ENCODE data around the gene GMDS.
"Not testable (repeated sequence)": the region's sequence is repeated elsewhere in the genome, so short reads cannot be mapped to it uniquely, and the experiment has no call there.

Gene GMDS

DNA sequence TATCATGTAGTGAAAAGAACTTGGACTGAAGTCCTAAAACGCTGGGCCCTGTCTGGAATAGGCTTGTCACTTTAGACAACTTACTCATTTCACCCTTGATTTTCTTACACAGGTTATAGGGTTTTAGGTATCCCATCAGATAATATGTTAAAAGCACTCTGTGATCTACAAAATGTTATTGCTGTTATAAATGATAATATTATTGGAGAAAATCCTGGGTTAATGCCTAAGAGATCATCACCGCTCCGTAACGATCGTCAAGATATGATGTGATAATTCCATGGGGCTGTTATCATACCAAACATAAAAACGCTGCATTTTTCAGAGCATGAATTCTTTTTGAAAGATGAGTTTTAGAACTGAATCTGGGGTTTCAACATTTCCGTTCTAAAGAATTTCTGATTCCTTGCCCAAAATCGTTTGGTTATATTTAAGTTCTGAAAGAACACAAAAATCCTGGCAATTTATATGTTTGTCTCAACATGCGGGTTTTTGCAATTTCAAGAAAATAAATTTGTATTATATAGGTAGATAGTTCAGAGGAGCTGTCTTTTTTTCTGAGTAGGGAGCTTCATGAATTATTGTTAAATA, 480.9 kb downstream of the GMDS start:
- no peaks in the 10 kb centered on the region for H3K9me3 ChIP-seq (ENCODE audit: insufficient read depth, low read depth, low read length)
- H3K4me1 ChIP-seq (ENCODE audit: insufficient read depth, low read length) = no peaks in the 10 kb centered on the region
- no peak overlapping the region for H3K27ac ChIP-seq (ENCODE audit: low read length)
- H3K9ac ChIP-seq (ENCODE audit: low read depth, low read length) = no peak overlapping the region
- H3K36me3 ChIP-seq (ENCODE audit: insufficient read depth, low read depth, low read length) = no peaks in the 10 kb centered on the region
- no peak overlapping the region for H3K4me3 ChIP-seq (ENCODE audit: low read length)
- H3K27me3 ChIP-seq (ENCODE audit: insufficient read depth, low read length) = no peaks in the 10 kb centered on the region

- Histone ChIP-seq H3K4me1 (ENCODE audit: insufficient read depth, low read length) (no peaks in the 10 kb centered on the region), H3K36me3 (ENCODE audit: insufficient read depth, low read depth, low read length) (no peaks in the 10 kb centered on the region), H3K4me3 (ENCODE audit: low read length) (no peak overlapping the region), H3K27ac (ENCODE audit: low read length) (no peak overlapping the region), H3K9ac (ENCODE audit: low read depth, low read length) (no peak overlapping the region), H3K27me3 (ENCODE audit: insufficient read depth, low read length) (no peaks in the 10 kb centered on the region), H3K9me3 (ENCODE audit: insufficient read depth, low read depth, low read length) (no peaks in the 10 kb centered on the region)
Measured at GRCh38 chr6:1763404-1763803, 482.0 kb downstream of the GMDS start.

GRCh38 chr6:1762203-1762602, 483.2 kb downstream of the GMDS start:
- Histone ChIP-seq H3K4me3 (ENCODE audit: low read length) (no peak overlapping the region), H3K27ac (ENCODE audit: low read length) (no peak overlapping the region), H3K27me3 (ENCODE audit: insufficient read depth, low read length) (no peaks in the 10 kb centered on the region), H3K9me3 (ENCODE audit: insufficient read depth, low read depth, low read length) (no peaks in the 10 kb centered on the region), H3K36me3 (ENCODE audit: insufficient read depth, low read depth, low read length) (no peaks in the 10 kb centered on the region), H3K4me1 (ENCODE audit: insufficient read depth, low read length) (no peaks in the 10 kb centered on the region), H3K9ac (ENCODE audit: low read depth, low read length) (no peak overlapping the region)

DNA sequence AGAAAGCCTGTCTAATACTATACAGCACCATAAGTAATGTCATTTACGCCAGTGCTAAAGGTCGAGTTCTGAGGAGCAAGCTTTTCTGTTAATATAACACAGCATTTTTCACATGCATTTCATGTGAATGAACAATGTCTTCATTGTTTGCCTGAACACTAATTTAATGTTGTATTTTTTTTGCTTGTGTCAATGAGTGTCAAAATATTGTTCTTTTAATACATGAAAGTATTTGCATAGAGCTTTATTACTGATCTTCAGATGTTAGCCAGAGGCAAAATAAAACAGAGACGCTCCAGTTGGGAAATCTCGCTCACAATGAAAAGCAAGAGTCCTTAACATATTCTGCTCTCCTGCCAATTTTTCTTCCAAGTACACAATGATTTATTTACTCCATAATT, 483.9 kb downstream of the GMDS start:
- no peak overlapping the region for H3K4me3 ChIP-seq (ENCODE audit: low read length)
- H3K9me3 ChIP-seq (ENCODE audit: insufficient read depth, low read depth, low read length) = no peaks in the 10 kb centered on the region
- H3K27me3 ChIP-seq (ENCODE audit: insufficient read depth, low read length) = no peaks in the 10 kb centered on the region
- no peaks in the 10 kb centered on the region for H3K36me3 ChIP-seq (ENCODE audit: insufficient read depth, low read depth, low read length)
- no peak overlapping the region for H3K27ac ChIP-seq (ENCODE audit: low read length)
- no peaks in the 10 kb centered on the region for H3K4me1 ChIP-seq (ENCODE audit: insufficient read depth, low read length)
- no peak overlapping the region for H3K9ac ChIP-seq (ENCODE audit: low read depth, low read length)

DNA sequence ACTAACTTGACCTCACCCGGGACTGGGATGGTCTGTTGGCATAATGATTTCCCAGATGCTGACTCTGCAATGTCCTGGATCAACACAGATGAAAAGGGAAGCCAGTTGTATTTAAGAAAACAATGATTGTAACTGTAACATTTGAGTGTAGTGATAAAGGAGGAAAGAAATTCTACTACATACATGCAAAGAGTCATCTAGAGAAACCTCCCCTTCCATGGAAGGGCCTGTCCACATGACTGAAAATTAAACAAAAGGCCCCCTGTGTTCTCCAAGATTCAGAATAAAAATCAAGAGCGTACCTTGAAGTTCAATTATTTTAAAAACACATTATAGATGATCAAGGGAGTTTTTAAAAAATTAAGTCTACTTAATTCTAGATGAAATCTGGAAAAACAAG, 484.5 kb downstream of the GMDS start:
- H3K9me3 ChIP-seq (ENCODE audit: insufficient read depth, low read depth, low read length) = no peaks in the 10 kb centered on the region
- H3K4me3 ChIP-seq (ENCODE audit: low read length) = no peak overlapping the region
- no peak overlapping the region for H3K27ac ChIP-seq (ENCODE audit: low read length)
- H3K4me1 ChIP-seq (ENCODE audit: insufficient read depth, low read length) = no peaks in the 10 kb centered on the region
- H3K36me3 ChIP-seq (ENCODE audit: insufficient read depth, low read depth, low read length) = no peaks in the 10 kb centered on the region
- no peaks in the 10 kb centered on the region for H3K27me3 ChIP-seq (ENCODE audit: insufficient read depth, low read length)
- H3K9ac ChIP-seq (ENCODE audit: low read depth, low read length) = no peak overlapping the region

- Histone ChIP-seq H3K9me3 (ENCODE audit: insufficient read depth, low read depth, low read length) (no peaks in the 10 kb centered on the region), H3K4me3 (ENCODE audit: low read length) (no peak overlapping the region), H3K9ac (ENCODE audit: low read depth, low read length) (no peak overlapping the region), H3K36me3 (ENCODE audit: insufficient read depth, low read depth, low read length) (no peaks in the 10 kb centered on the region), H3K4me1 (ENCODE audit: insufficient read depth, low read length) (no peaks in the 10 kb centered on the region), H3K27ac (ENCODE audit: low read length) (no peak overlapping the region), H3K27me3 (ENCODE audit: insufficient read depth, low read length) (no peaks in the 10 kb centered on the region)
Measured at GRCh38 chr6:1759870-1760269, 485.5 kb downstream of the GMDS start.

GRCh38 chr6:1758076-1758679, 487.2 kb downstream of the GMDS start:
- Histone ChIP-seq H3K9ac (ENCODE audit: low read depth, low read length) (no peak overlapping the region), H3K4me3 (ENCODE audit: low read length) (no peak overlapping the region)

DNA sequence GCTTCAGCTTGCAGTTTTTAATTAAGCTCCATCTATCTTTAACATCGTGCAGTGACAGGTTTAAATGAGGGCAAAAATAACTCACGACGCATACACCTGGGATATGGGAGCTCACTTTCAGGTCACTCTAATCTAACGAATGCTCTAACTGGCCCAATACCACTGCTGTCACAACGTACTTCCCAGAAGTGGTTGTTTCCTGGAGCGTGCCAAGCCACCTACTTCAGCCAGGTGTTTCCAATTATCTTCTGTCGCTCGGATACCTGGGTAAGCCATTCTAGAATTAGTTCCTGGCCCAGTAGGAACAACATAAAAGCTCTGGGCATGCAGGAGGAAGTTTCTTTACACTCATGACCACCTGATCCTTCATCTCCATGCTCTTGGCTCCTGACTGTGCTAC, 488.3 kb downstream of the GMDS start:
- no peaks in the 10 kb centered on the region for H3K27me3 ChIP-seq (ENCODE audit: insufficient read depth, low read length)
- H3K27ac ChIP-seq (ENCODE audit: low read length) = no peak overlapping the region
- no peaks in the 10 kb centered on the region for H3K9me3 ChIP-seq (ENCODE audit: insufficient read depth, low read depth, low read length)
- no peaks in the 10 kb centered on the region for H3K36me3 ChIP-seq (ENCODE audit: insufficient read depth, low read depth, low read length)
- H3K9ac ChIP-seq (ENCODE audit: low read depth, low read length) = no peak overlapping the region
- H3K4me3 ChIP-seq (ENCODE audit: low read length) = no peak overlapping the region
- no peaks in the 10 kb centered on the region for H3K4me1 ChIP-seq (ENCODE audit: insufficient read depth, low read length)

More at GRCh38 chr6:1758076-1758679, 487.2 kb downstream of the GMDS start:
- H3K4me1 ChIP-seq (ENCODE audit: insufficient read depth, low read length) = no peaks in the 10 kb centered on the region
- H3K27me3 ChIP-seq (ENCODE audit: insufficient read depth, low read length) = no peaks in the 10 kb centered on the region
- no peak overlapping the region for H3K27ac ChIP-seq (ENCODE audit: low read length)
- no peaks in the 10 kb centered on the region for H3K9me3 ChIP-seq (ENCODE audit: insufficient read depth, low read depth, low read length)
- H3K36me3 ChIP-seq (ENCODE audit: insufficient read depth, low read depth, low read length) = no peaks in the 10 kb centered on the region

- Histone ChIP-seq H3K4me1 (ENCODE audit: insufficient read depth, low read length) (no peaks in the 10 kb centered on the region), H3K27ac (ENCODE audit: low read length) (no peak overlapping the region), H3K36me3 (ENCODE audit: insufficient read depth, low read depth, low read length) (no peaks in the 10 kb centered on the region), H3K4me3 (ENCODE audit: low read length) (no peak overlapping the region), H3K9me3 (ENCODE audit: insufficient read depth, low read depth, low read length) (no peaks in the 10 kb centered on the region), H3K9ac (ENCODE audit: low read depth, low read length) (no peak overlapping the region), H3K27me3 (ENCODE audit: insufficient read depth, low read length) (no peaks in the 10 kb centered on the region)
Measured at GRCh38 chr6:1756472-1757129, 488.8 kb downstream of the GMDS start.

DNA sequence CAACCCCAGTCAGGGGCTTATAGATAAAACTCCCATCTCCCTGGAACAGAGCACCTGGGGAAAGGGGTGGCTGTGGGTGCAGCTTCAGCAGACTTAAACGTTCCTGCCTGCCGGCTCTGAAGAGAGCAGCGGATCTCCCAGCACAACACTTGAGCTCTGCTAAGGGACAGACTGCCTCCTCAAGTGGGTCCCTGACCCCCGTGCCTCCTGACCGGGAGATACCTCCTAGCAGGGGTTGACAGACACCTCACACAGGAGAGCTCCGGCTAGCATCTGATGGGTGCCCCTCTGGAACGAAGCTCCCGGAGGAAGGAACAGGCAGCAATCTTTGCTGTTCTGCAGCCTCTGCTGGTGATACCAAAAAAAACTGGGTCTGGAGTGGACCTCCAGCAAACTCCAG, 494.3 kb downstream of the GMDS start:
- not testable (repeated sequence) for H3K36me3 ChIP-seq (ENCODE audit: insufficient read depth, low read depth, low read length); H3K9ac ChIP-seq (ENCODE audit: low read depth, low read length); H3K4me1 ChIP-seq (ENCODE audit: insufficient read depth, low read length); H3K4me3 ChIP-seq (ENCODE audit: low read length); H3K27ac ChIP-seq (ENCODE audit: low read length); H3K27me3 ChIP-seq (ENCODE audit: insufficient read depth, low read length); H3K9me3 ChIP-seq (ENCODE audit: insufficient read depth, low read depth, low read length)

- Histone ChIP-seq H3K4me1 (ENCODE audit: insufficient read depth, low read length) (no peaks in the 10 kb centered on the region), H3K36me3 (ENCODE audit: insufficient read depth, low read depth, low read length) (no peaks in the 10 kb centered on the region), H3K4me3 (ENCODE audit: low read length) (no peak overlapping the region), H3K9ac (ENCODE audit: low read depth, low read length) (no peak overlapping the region), H3K9me3 (ENCODE audit: insufficient read depth, low read depth, low read length) (no peaks in the 10 kb centered on the region), H3K27me3 (ENCODE audit: insufficient read depth, low read length) (no peaks in the 10 kb centered on the region), H3K27ac (ENCODE audit: low read length) (no peak overlapping the region)
Measured at GRCh38 chr6:1749041-1749440, 496.4 kb downstream of the GMDS start.

GRCh38 chr6:1747531-1747930, 497.9 kb downstream of the GMDS start:
- H3K27ac ChIP-seq (ENCODE audit: low read length) = no peak overlapping the region
- H3K9me3 ChIP-seq (ENCODE audit: insufficient read depth, low read depth, low read length) = no peaks in the 10 kb centered on the region
- no peaks in the 10 kb centered on the region for H3K36me3 ChIP-seq (ENCODE audit: insufficient read depth, low read depth, low read length)
- no peaks in the 10 kb centered on the region for H3K27me3 ChIP-seq (ENCODE audit: insufficient read depth, low read length)
- no peak overlapping the region for H3K4me3 ChIP-seq (ENCODE audit: low read length)
- H3K9ac ChIP-seq (ENCODE audit: low read depth, low read length) = no peak overlapping the region
- no peaks in the 10 kb centered on the region for H3K4me1 ChIP-seq (ENCODE audit: insufficient read depth, low read length)

Measured in iPS-20b (cell line).